Spleen (tissue), 7 donors: ENCODE measurements around the gene NXPH4.

Source experiments
- CTCF ChIP-seq, 11 experiments: fragments of 200-600 bp in 7 of 11; fragments of 450-650 bp in 4 of 11; sonication (generic) in 4 of 11; IDR thresholded peaks in 8 of 11; conservative IDR thresholded peaks in 3 of 11; 1 replicate in 7 of 11; 2 replicates in 4 of 11; pipeline versions ENCODE4 v1.4.0 to v1.8.0; 2016 to 2021; ENCODE audit warnings: antibody characterized with exemption in 11 of 11, inconsistent platforms in 4 of 11, mild to moderate bottlenecking in 1 of 11
- POLR2A ChIP-seq, 3 donors: fragments of 450-650 bp; IDR thresholded peaks; one replicate each; pipeline ENCODE4 v1.5.1; 2017; ENCODE audit warnings: antibody characterized with exemption in 3 of 3, mild to moderate bottlenecking in 1 of 3
- POLR2AphosphoS5 ChIP-seq, 3 donors: sonication (generic); formaldehyde crosslinking; IDR thresholded peaks; one replicate each; pipeline ENCODE4 v1.5.1; 2017; ENCODE audit warnings: antibody characterized with exemption in 3 of 3
- donor health status: DM: no; HTN: no; CAD: no; lungs with moderate emphysema.
- donor health status: DM: no; HTN: no; CAD: no.
- donor health status: DM: no; HTN: no; CAD: no.

GRCh38 chr12:57250541-57250940 is 33.9 kb downstream of the NXPH4 start:
- TF ChIP-seq CTCF (IDR thresholded peaks at IDR 0.05 in 8 of 11, conservative IDR thresholded peaks at IDR 0.05 in 3 of 11) (no peak), POLR2A (IDR thresholded peaks at IDR 0.05) (no peak), POLR2AphosphoS5 (IDR thresholded peaks at IDR 0.05) (no peak)
